ENCODE results near the gene DSG2.
"Not testable (repeated sequence)": the region's sequence is repeated elsewhere in the genome, so short reads cannot be mapped to it uniquely, and the experiment has no call there.

Gene DSG2

GRCh38 chr18:31503011-31503410, 5.0 kb downstream of the DSG2 start:
- DNase-seq: no peak

GRCh38 chr18:31504455-31505147, 6.6 kb downstream of the DSG2 start:
- DNase-seq: no peak

GRCh38 chr18:31505156-31505555, 7.2 kb downstream of the DSG2 start:
- DNase-seq: no peak

- DNase-seq: peak; percentile 16
Measured at GRCh38 chr18:31506024-31506742, 8.2 kb downstream of the DSG2 start.

GRCh38 chr18:31507124-31507523, 9.1 kb downstream of the DSG2 start:
- DNase-seq: not testable (repeated sequence)

GRCh38 chr18:31508781-31509180, 10.8 kb downstream of the DSG2 start:
- no peak for DNase-seq

GRCh38 chr18:31509571-31509970, 11.6 kb downstream of the DSG2 start:
- no peak for DNase-seq

GRCh38 chr18:31510319-31510718, 12.3 kb downstream of the DSG2 start:
- DNase-seq: no peak

GRCh38 chr18:31511098-31511497, 13.1 kb downstream of the DSG2 start:
- no peak for DNase-seq

- peak; percentile 73 for DNase-seq
Measured at GRCh38 chr18:31512203-31512764, 14.3 kb downstream of the DSG2 start.

GRCh38 chr18:31513189-31513935, 15.4 kb downstream of the DSG2 start:
- peak; percentile 66 for DNase-seq

- no peak for DNase-seq
Measured at GRCh38 chr18:31516437-31516836, 18.5 kb downstream of the DSG2 start.

GRCh38 chr18:31526374-31526773, 28.4 kb downstream of the DSG2 start:
- DNase-seq: no peak

GRCh38 chr18:31533236-31533635, 35.3 kb downstream of the DSG2 start:
- no peak for DNase-seq

GRCh38 chr18:31538837-31539236, 40.9 kb downstream of the DSG2 start:
- no peak for DNase-seq

GRCh38 chr18:31546476-31546875, 48.5 kb downstream of the DSG2 start:
- DNase-seq: peak; percentile 10

- DNase-seq: no peak
Measured at GRCh38 chr18:31548853-31549252, 50.9 kb downstream of the DSG2 start.

- DNase-seq: no peak
Measured at GRCh38 chr18:31549416-31549815, 51.4 kb downstream of the DSG2 start.

GRCh38 chr18:31551883-31552282, 53.9 kb downstream of the DSG2 start:
- DNase-seq: no peak

- no peak for DNase-seq
Measured at GRCh38 chr18:31553800-31554199, 55.8 kb downstream of the DSG2 start.

GRCh38 chr18:31554776-31555175, 56.8 kb downstream of the DSG2 start:
- DNase-seq: no peak

- DNase-seq: peak; percentile 60
Measured at GRCh38 chr18:31555971-31556747, 58.2 kb downstream of the DSG2 start.
